Skeletal muscle tissue (tissue), 4 donors: ENCODE measurements around the gene XAGE2. TPM values are rescaled to one million over a fixed set of nuclear protein-coding genes. Genes with fewer than 3 reads are reported as not detected.
"Not testable (repeated sequence)": the region's sequence is repeated elsewhere in the genome, so short reads cannot be mapped to it uniquely, and the experiment has no call there.

Experiments used
- H3K27ac ChIP-seq: one replicate; pipeline ENCODE4 v1.7.0; 2013; ENCODE audit warnings: mild to moderate bottlenecking, low read depth, low read length, inconsistent platforms
- H3K27me3 ChIP-seq, 3 donors: one replicate each; pipeline ENCODE4 v1.7.0; 2013; ENCODE audit warnings: low read length in 3 of 3; ENCODE audit not compliant: control insufficient read depth in 3 of 3, insufficient read depth in 3 of 3
- H3K36me3 ChIP-seq, 3 donors: one replicate each; pipeline ENCODE4 v1.7.0; 2013; ENCODE audit warnings: low read length in 3 of 3; ENCODE audit not compliant: control insufficient read depth in 3 of 3, insufficient read depth in 3 of 3
- H3K4me1 ChIP-seq, 3 donors: one replicate each; pipeline ENCODE4 v1.7.0; 2013; ENCODE audit warnings: low read length in 3 of 3, mild to moderate bottlenecking in 3 of 3; ENCODE audit not compliant: control insufficient read depth in 3 of 3, insufficient read depth in 3 of 3
- H3K4me3 ChIP-seq, 3 donors: one replicate each; pipeline ENCODE4 v1.7.0; 2013; ENCODE audit warnings: low read length in 3 of 3
- H3K9ac ChIP-seq, 3 donors: one replicate each; pipeline ENCODE4 v1.7.0; 2013; ENCODE audit warnings: low read length in 3 of 3, mild to moderate bottlenecking in 3 of 3, moderate library complexity in 2 of 3, low read depth in 1 of 3
- H3K9me3 ChIP-seq, 3 donors: one replicate each; pipeline ENCODE4 v1.7.0; 2013; ENCODE audit warnings: low read length in 3 of 3; ENCODE audit not compliant: control insufficient read depth in 3 of 3
- total RNA-seq: library from RNA; depleted of rRNA; stranded (reverse); fragments of >200 nt; gene quantifications from one replicate; pipeline ENCODE4 v1.2.3, GENCODE V29; 2014
- donor health status: Osteomylitis.

Gene XAGE2, protein sequence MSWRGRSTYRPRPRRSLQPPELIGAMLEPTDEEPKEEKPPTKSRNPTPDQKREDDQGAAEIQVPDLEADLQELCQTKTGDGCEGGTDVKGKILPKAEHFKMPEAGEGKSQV
- not detected for total RNA-seq

DNA sequence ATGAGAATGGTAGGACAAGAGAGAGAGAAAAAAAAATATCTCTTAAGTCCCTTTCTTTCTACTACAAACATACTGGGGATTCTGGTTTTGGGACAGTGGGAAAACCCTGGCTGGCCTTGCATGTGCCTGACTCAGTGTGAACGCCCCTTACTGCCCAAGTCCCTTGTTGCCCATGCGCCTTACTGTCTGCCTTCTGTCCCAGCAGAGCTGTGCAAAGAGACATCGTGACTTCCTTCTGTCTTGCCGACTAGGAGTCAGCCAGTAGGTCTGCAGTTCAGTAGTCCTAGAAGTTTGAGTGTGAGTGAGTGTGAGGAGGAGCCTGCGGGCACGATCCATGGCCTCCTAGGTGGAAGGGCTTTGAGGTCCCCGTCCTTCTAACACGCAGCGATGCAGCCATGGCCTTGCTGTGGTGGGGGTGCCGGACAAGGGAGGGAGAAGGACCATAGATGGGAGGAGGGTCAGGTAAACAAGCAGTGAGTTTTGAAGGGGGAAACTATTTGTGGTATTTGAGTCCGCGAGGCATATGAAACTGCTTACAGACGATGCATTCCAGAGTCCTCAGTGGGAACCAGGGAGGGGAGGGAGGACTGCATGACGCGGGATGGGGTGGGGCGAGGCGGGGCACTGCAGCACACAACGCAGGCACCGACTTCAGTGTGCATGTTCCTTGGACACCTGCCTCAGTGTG is at the start of gene XAGE2:
Gene XAGE2 (plus strand): TSS at position 654 of the 688 bp plus-strand sequence. CDS start 994 bp downstream, outside the sequence.
- Histone ChIP-seq H3K36me3 (no peaks in the 10 kb centered on the region), H3K27ac (no peak within 1 kb of the TSS), H3K4me3 (no peak within 1 kb of the TSS), H3K27me3 (peaks cover 0 to 10% (median 0%) of the 10 kb centered on the region in 3 donors), H3K4me1 (no peaks in the 10 kb centered on the region), H3K9me3 (no peaks in the 10 kb centered on the region), H3K9ac (no peak within 1 kb of the TSS)

DNA sequence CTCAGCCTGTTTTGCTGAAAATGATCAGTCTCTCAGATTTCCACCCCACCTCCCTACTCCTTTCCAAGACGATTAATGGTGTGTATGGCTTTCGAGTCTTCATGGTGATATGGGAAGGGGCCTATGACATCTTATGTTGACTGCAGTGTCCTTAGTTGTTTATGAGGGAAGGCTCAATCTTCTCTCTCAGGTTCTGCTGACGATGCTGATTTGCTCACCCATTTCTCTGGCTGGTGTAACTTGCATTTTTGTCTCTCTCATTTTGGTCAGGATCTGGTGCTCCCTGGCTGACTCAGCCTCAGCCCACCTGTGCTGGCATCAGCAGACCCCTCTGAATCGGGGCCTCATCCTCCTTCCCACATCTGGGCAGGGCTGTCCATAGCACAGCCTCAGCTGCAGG is 31.4 kb upstream of the XAGE2 start:
- Histone ChIP-seq H3K27ac (no peak overlapping the region), H3K9me3 (no peaks in the 10 kb centered on the region), H3K4me1 (no peaks in the 10 kb centered on the region), H3K4me3 (no peak overlapping the region), H3K9ac (no peak overlapping the region), H3K36me3 (no peaks in the 10 kb centered on the region), H3K27me3 (peaks cover 0 to 3% (median 0%) of the 10 kb centered on the region in 3 donors)

DNA sequence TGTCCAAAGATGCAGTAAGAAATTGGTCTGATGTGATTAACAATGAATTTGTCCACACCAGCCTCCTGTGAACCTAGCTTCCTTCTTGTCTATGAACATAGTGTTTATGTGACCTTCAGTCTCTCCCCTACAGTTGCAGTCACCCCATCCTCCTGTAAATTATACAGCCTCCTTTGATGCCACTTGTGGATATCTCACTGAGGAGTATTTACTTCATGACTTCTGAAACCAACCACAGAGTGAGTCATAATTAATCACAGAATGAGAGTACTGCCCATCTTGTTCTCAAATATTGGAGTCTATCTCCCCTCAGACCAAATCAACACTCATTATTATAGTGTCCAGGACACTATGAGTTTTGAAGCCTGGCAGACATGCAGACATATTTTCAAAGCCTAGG is 27.3 kb upstream of the XAGE2 start:
- Histone ChIP-seq H3K9me3 (no peaks in the 10 kb centered on the region), H3K27ac (no peak overlapping the region)

DNA sequence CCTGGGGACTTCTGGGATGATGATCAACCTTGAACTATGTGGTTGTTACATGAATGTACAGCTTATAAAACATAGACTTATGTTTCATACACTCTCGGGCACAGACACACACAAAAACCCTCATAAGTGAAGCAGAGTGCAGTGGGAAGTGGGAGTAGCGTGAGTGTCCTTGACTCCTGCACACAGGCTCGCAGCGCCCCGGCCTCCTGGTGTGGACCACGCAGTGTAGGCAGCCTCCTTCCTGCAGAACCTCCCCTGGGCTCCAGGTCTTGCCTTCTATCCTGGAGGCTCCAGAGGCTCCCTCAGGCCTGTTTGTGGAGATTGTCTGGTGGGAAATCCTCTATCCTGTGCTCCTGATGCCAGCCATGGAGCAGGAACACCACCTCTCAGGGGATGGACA is 25.7 kb upstream of the XAGE2 start:
- not testable (repeated sequence) for H3K9me3 ChIP-seq, H3K36me3 ChIP-seq, H3K4me1 ChIP-seq, H3K27ac ChIP-seq, H3K4me3 ChIP-seq, H3K27me3 ChIP-seq, H3K9ac ChIP-seq

More for the DNA sequence above, 27.3 kb upstream of the XAGE2 start:
- Histone ChIP-seq H3K36me3 (no peaks in the 10 kb centered on the region), H3K27me3 (peaks cover 0 to 3% (median 0%) of the 10 kb centered on the region in 3 donors), H3K4me3 (no peak overlapping the region), H3K9ac (no peak overlapping the region), H3K4me1 (no peaks in the 10 kb centered on the region)

DNA sequence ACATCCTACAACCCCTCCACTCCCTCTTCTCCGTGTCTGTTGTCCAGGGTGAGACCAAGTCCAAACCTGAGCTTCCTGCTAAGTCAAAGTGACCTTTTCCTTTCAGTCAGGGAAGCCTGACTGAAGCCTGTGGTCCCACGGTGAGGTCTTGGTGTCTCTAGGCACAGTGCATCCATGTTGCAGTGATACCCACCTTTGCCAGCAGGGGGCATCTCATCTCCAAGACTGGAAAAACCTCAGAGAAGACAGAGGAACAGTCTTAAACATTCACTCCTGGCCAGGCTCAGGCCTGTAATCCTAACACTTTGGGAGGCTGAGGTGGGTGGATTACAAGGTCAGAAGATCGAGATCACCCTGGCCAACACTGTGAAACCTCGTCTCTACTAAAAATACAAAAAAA is 23.4 kb upstream of the XAGE2 start:
- H3K9ac ChIP-seq, H3K4me3 ChIP-seq, H3K27ac ChIP-seq, H3K36me3 ChIP-seq, H3K4me1 ChIP-seq, H3K9me3 ChIP-seq, H3K27me3 ChIP-seq: not testable (repeated sequence)

DNA sequence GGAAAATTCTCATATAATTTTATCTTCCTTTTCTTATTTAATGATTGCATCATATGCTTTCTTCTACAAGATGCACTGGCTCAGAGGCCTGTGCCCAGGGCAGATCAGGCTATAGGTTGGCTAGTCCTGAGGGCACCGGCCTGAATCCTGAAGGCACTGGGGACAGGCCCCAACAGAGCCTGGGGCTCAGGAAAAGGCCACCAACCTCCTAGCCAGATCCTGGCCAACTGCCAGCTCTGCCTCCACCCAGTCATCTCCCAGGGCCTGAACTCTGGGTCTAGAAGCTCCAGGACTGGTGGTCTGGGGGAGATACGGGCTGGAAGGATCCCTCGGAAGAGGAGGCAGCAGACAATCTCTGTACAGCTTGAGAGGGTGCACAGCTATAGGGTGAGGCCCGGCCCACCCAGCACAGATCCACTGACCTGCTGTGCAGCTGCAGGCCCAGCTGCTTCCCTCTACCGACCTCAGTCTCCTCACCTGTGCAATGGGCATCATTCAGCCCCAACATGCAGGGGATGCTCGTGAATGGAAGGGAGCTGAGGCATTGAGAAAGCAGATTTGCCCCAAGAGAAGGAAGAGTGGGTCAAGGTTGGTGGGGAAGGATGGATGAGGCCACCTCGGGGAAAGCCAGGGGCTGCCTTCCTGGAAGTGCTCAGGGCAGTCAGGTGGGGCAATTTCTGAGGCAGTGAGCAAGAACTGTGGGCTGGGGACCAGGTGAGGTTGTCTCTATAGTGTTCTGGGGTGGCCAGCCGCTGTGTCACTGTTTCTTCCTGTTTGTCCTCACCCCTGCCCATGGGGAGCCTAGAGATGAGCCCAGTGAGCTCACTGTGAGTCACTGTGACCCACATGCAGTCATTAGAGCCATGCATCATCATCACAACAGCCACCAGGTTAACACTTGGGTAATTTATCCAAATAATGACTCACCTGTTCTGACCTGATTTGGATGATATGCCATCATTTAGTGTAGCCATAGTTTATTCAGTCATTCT is 22.4 kb upstream of the XAGE2 start:
- Histone ChIP-seq H3K27ac (no peak overlapping the region), H3K27me3 (peaks cover 0 to 4% (median 0%) of the 10 kb centered on the region in 3 donors), H3K36me3 (no peaks in the 10 kb centered on the region), H3K4me3 (no peak overlapping the region), H3K4me1 (no peaks in the 10 kb centered on the region), H3K9ac (no peak overlapping the region), H3K9me3 (no peaks in the 10 kb centered on the region)

DNA sequence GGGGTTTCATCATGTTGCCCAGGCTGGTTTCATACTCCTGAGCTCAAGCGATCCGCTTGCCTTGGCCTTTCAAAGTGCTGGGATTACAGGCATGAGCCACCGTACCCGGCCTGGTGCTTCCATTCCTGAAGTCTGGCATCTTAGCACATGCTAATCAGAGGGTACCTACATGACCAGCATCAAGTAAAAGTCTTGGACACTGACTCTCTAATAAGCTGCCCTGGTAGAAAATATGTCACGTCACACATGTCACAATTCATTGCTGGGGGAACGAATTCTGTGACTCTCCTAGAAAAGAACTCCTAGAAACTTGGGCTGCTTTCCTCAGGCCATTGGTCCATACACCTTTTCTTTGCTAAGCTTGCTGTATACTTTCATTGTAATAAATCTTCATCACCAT is 19.1 kb upstream of the XAGE2 start:
- no peak overlapping the region for H3K9ac ChIP-seq
- no peaks in the 10 kb centered on the region for H3K9me3 ChIP-seq
- H3K4me3 ChIP-seq: no peak overlapping the region
- no peak overlapping the region for H3K27ac ChIP-seq
- no peaks in the 10 kb centered on the region for H3K36me3 ChIP-seq
- no peaks in the 10 kb centered on the region for H3K4me1 ChIP-seq
- peaks cover 0 to 4% (median 0%) of the 10 kb centered on the region in 3 donors for H3K27me3 ChIP-seq

DNA sequence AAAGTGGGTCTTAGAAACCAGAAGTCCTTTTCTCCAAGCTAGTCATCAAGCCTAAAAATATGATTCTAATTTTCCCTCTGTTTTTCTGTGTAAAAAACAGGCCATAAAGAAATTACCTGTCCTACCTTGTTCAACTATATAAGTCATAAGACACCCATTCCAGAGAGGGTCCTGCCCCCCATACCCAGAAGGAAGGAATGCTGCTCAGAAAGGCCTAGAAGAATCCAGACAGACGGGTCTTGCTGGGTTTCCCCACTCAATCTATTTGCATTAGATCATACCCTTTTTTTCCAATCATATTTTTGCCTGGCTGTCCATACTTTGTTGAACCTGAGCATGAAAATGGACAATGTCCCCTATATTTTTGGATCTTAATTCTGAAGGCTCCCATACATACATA is 16.3 kb upstream of the XAGE2 start:
- H3K27me3 ChIP-seq: peaks cover 0 to 4% (median 0%) of the 10 kb centered on the region in 3 donors
- H3K4me1 ChIP-seq: no peaks in the 10 kb centered on the region
- H3K4me3 ChIP-seq: no peak overlapping the region
- H3K27ac ChIP-seq: no peak overlapping the region
- no peak overlapping the region for H3K9ac ChIP-seq
- no peaks in the 10 kb centered on the region for H3K9me3 ChIP-seq
- no peaks in the 10 kb centered on the region for H3K36me3 ChIP-seq

DNA sequence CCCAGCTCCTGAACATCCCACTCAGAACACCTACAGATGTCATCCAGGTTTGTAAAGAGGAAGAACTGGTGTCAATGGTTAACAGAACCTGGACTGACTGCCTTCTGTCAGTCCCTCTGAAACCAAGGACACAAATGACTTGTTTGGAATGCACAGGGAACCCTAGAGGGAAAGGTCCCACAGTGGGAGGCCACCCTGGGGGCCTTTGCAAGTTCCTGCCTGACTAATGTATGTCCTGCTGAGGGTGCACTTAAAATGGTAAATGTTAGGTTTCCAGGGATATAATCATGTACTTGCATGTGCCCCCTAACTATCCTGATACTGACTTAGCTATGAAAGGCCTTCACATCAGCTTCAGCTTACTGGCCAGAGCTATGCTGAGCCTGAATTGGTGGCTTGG is 15.0 kb upstream of the XAGE2 start:
- H3K4me1 ChIP-seq: no peaks in the 10 kb centered on the region
- H3K9ac ChIP-seq: no peak overlapping the region
- no peak overlapping the region for H3K27ac ChIP-seq
- no peaks in the 10 kb centered on the region for H3K36me3 ChIP-seq
- no peak overlapping the region for H3K4me3 ChIP-seq
- no peaks in the 10 kb centered on the region for H3K9me3 ChIP-seq
- peaks cover 0 to 4% (median 0%) of the 10 kb centered on the region in 3 donors for H3K27me3 ChIP-seq

DNA sequence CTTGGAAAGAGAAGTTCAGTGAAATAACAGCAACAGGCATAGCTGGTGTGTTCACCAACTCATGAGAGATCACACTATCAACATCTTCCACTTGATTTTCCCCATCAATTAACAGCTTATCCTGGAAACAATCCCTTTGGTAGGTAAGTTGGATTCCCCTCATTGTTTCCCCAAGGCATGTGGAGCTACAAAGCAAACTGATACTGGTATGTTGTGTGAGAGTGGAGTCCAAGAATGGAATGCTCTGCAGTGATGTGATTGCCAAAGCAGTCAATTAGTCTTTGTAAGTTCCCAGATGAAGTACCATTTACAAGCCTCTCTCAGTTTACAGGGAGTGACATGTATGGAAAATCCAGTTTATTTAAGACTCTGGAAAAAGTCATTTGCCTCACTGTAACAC is 13.7 kb upstream of the XAGE2 start:
- no peak overlapping the region for H3K27ac ChIP-seq
- H3K27me3 ChIP-seq: no peaks in the 10 kb centered on the region
- no peaks in the 10 kb centered on the region for H3K36me3 ChIP-seq
- no peaks in the 10 kb centered on the region for H3K4me1 ChIP-seq
- no peak overlapping the region for H3K4me3 ChIP-seq
- no peak overlapping the region for H3K9ac ChIP-seq
- H3K9me3 ChIP-seq: no peaks in the 10 kb centered on the region
